B cell (primary cell): Measurements from ENCODE around the gene RGS1. TPM values are rescaled to one million over a fixed set of nuclear protein-coding genes. Genes with fewer than 3 reads are reported as not detected.

Experiments
- ATAC-seq: fragments of 200-7000 bp; cut with Tn5 transposase; one replicate; pipeline ENCODE4 v1.10.0; 2021; ENCODE audit warnings: low read depth, mild to moderate bottlenecking, moderate number of reproducible peaks, moderate library complexity
- CTCF ChIA-PET: fragments of 350-600 bp; sonication (Branson Sonifier 250); formaldehyde crosslinking; loops from one replicate; lab custom pipeline; 2021; ENCODE audit warnings: antibody characterized with exemption, inconsistent platforms; lab: Charles Lee
- POLR2A ChIA-PET: fragments of 350-600 bp; sonication (Branson Sonifier 250); formaldehyde crosslinking; loops from one replicate; lab custom pipeline; 2021; ENCODE audit warnings: antibody characterized with exemption; lab: Charles Lee
- DNase-seq: peaks from one replicate; pipeline ENCODE4 v3.0.0; 2013
- H2AFZ ChIP-seq: 2 replicates; pipeline ENCODE4 v1.6.1; 2012; ENCODE audit warnings: mild to moderate bottlenecking, low read depth, low read length; ENCODE audit not compliant: insufficient read depth, poor library complexity, severe bottlenecking
- H3K27ac ChIP-seq, 2 donors: 1 replicate in 1 of 2; 2 replicates in 1 of 2; pipeline ENCODE4 v1.5.1; 2012 to 2013; ENCODE audit warnings: low read length in 2 of 2, mild to moderate bottlenecking in 2 of 2, moderate library complexity in 1 of 2
- H3K27me3 ChIP-seq, 4 experiments: fragments of 200-600 bp in 1 of 4; sonication (generic) in 1 of 4; replicated peaks in 1 of 4; 1 replicate in 2 of 4; 2 replicates in 2 of 4; pipeline versions ENCODE4 v1.6.1 to v1.7.0; 2013 to 2016; ENCODE audit warnings: low read length in 3 of 4, mild to moderate bottlenecking in 2 of 4, mixed read lengths in 1 of 4, moderate library complexity in 1 of 4; ENCODE audit not compliant: insufficient read depth in 4 of 4, control insufficient read depth in 3 of 4; ENCODE audit errors: control extremely low read depth in 1 of 4
- H3K36me3 ChIP-seq, 2 experiments: replicated peaks in 1 of 2; 1 replicate in 1 of 2; 2 replicates in 1 of 2; pipeline versions ENCODE4 v1.6.1 to v1.7.1; 2013; ENCODE audit warnings: low read length in 1 of 2; ENCODE audit not compliant: insufficient read depth in 2 of 2, control insufficient read depth in 1 of 2; ENCODE audit errors: control extremely low read depth in 1 of 2, extremely low read depth in 1 of 2
- H3K4me1 ChIP-seq, 2 donors: fragments of 200-600 bp in 1 of 2; sonication (generic) in 1 of 2; 1 replicate in 1 of 2; 2 replicates in 1 of 2; pipeline versions ENCODE4 v1.5.1 to v1.6.1; 2013 to 2017; ENCODE audit warnings: low read length in 2 of 2; ENCODE audit not compliant: control insufficient read depth in 2 of 2, insufficient read depth in 2 of 2
- H3K4me2 ChIP-seq: replicated peaks from 2 replicates; pipeline ENCODE3; 2012; ENCODE audit warnings: mild to moderate bottlenecking, low read depth, low read length; ENCODE audit not compliant: poor library complexity, severe bottlenecking
- H3K4me3 ChIP-seq, 5 experiments: fragments of 200-600 bp in 1 of 5; sonication (generic) in 1 of 5; 1 replicate in 3 of 5; 2 replicates in 2 of 5; pipeline versions ENCODE4 v1.5.1 to v1.7.0; 2011 to 2016; ENCODE audit warnings: low read length in 4 of 5, mild to moderate bottlenecking in 4 of 5, low read depth in 2 of 5, control low read depth in 1 of 5, moderate library complexity in 1 of 5; ENCODE audit not compliant: insufficient read depth in 1 of 5; ENCODE audit errors: control extremely low read depth in 1 of 5, extremely low read depth in 1 of 5
- H3K79me2 ChIP-seq: fragments of 200-600 bp; sonication (generic); one replicate; pipeline ENCODE4 v1.6.0; 2016; ENCODE audit warnings: low read length; ENCODE audit not compliant: control insufficient read depth, insufficient read depth
- H3K9ac ChIP-seq: fragments of 200-600 bp; sonication (generic); 2 replicates; pipeline ENCODE4 v1.6.1; 2017; ENCODE audit warnings: mild to moderate bottlenecking, low read length, moderate library complexity
- H3K9me3 ChIP-seq, 3 donors: one replicate each; pipeline versions ENCODE4 v1.6.1 to v1.7.1; 2013; ENCODE audit warnings: low read length in 2 of 3; ENCODE audit not compliant: control insufficient read depth in 2 of 3, insufficient read depth in 1 of 3; ENCODE audit errors: control extremely low read depth in 1 of 3
- H4K20me1 ChIP-seq: 2 replicates; pipeline ENCODE4 v1.6.0; 2012; ENCODE audit warnings: mild to moderate bottlenecking, low read length; ENCODE audit not compliant: insufficient read depth, control insufficient read depth, poor library complexity, severe bottlenecking
- H3K27ac Mint-ChIP-seq: one replicate; pipeline ENCODE4 v1.8.0; 2021; ENCODE audit warnings: mixed read lengths
- H3K27me3 Mint-ChIP-seq: one replicate; pipeline ENCODE4 v1.8.0; 2021; ENCODE audit warnings: mixed read lengths
- H3K4me1 Mint-ChIP-seq: one replicate; pipeline ENCODE4 v1.8.0; 2021; ENCODE audit warnings: mixed read lengths
- H3K4me3 Mint-ChIP-seq: one replicate; pipeline ENCODE4 v1.8.0; 2021; ENCODE audit warnings: mixed read lengths
- H3K9me3 Mint-ChIP-seq: one replicate; pipeline ENCODE4 v1.8.0; 2022; ENCODE audit warnings: mixed read lengths; ENCODE audit not compliant: insufficient read depth
- CTCF ChIP-seq: fragments of 200-600 bp; IDR thresholded peaks from one replicate; pipeline ENCODE4 v1.8.0; 2022; ENCODE audit warnings: antibody characterized with exemption, mild to moderate bottlenecking
- EZH2 ChIP-seq: IDR thresholded peaks from 2 replicates; pipeline ENCODE4 v1.6.1; 2012; ENCODE audit warnings: borderline replicate concordance, low read depth, mild to moderate bottlenecking, moderate library complexity, low read length; ENCODE audit not compliant: insufficient read depth, poor library complexity, severe bottlenecking
- WGBS: methylation state at CpG from one replicate; pipeline ENCODE4 v1.1.5; 2013; ENCODE audit warnings: missing lambda C conversion rate; ENCODE audit not compliant: insufficient coverage; 5-methylcytosine and 5-hydroxymethylcytosine counted together
- intact Hi-C: fragments of 100-400 bp; cut with micrococcal nuclease; formaldehyde crosslinking; loops from one replicate; pipeline ENCODE4 v1.10.0; 2022
- polyA plus RNA-seq: library from polyadenylated mRNA; depleted of rRNA; stranded (reverse); fragments of >200 nt; gene quantifications from 2 replicates; pipeline ENCODE4 v1.2.3, GENCODE V29; 2012
- total RNA-seq, 2 donors: library from RNA; stranded (reverse); fragments of 120-200 nt in 1 of 2; gene quantifications; 1 replicate in 1 of 2; 2 replicates in 1 of 2; pipeline versions ENCODE4 v1.2.3 to v1.2.4, GENCODE V29; 2013 to 2022

The RGS1 gene
- total and polyA plus RNA-seq, 2 donors (not counting 1 experiment from before 2014, with no cell fraction given) = 154 to 180 TPM

- intact Hi-C loops = no loop called here
- peaks cover 22% of the 10 kb centered on the region for H3K27me3 Mint-ChIP-seq
- H3K27ac Mint-ChIP-seq = no peak overlapping the region
- POLR2A ChIA-PET = no interaction called here
- no peaks in the 10 kb centered on the region for H4K20me1 ChIP-seq
- TF ChIP-seq CTCF (no peak), EZH2 (no peak)
- H3K27ac ChIP-seq = no peak overlapping the region
- H3K4me2 ChIP-seq = no peak overlapping the region
- no peaks in the 10 kb centered on the region for H3K9me3 ChIP-seq
- no peaks in the 10 kb centered on the region for H3K4me1 Mint-ChIP-seq
- no peaks in the 10 kb centered on the region for H3K36me3 ChIP-seq
- DNase-seq = no peak
- no peaks in the 10 kb centered on the region for H3K4me1 ChIP-seq
- peaks cover 0 to 8% (median 5%) of the 10 kb centered on the region in 4 experiments for H3K27me3 ChIP-seq
- no CpG with 5 or more reads among the region's 3 CpGs for WGBS
- no peak overlapping the region for H3K4me3 ChIP-seq
- CTCF ChIA-PET = interaction anchor here (1.0 kb wide), 1 partner anchor 115 kb away, joined by 3 read pairs; no protein-coding TSS in a partner anchor
- no peaks in the 10 kb centered on the region for H3K79me2 ChIP-seq
- H3K9me3 Mint-ChIP-seq = no peaks in the 10 kb centered on the region
- no peak overlapping the region for H2AFZ ChIP-seq
- no peak for ATAC-seq
- no peak overlapping the region for H3K9ac ChIP-seq
- H3K4me3 Mint-ChIP-seq = no peak overlapping the region
These were observed 14.2 kb downstream of the RGS1 start for GRCh38 chr1:192589813-192590212.

- no peak overlapping the region for H3K4me3 ChIP-seq
- Mint-ChIP-seq H3K27ac (no peak overlapping the region), H3K4me1 (no peaks in the 10 kb centered on the region), H3K9me3 (no peaks in the 10 kb centered on the region), H3K4me3 (no peak overlapping the region), H3K27me3 (peaks cover 33% of the 10 kb centered on the region)
- H3K9me3 ChIP-seq = no peaks in the 10 kb centered on the region
- CTCF ChIA-PET = no interaction called here
- no peak overlapping the region for H3K27ac ChIP-seq
- no peak overlapping the region for H3K4me2 ChIP-seq
- intact Hi-C loops = no loop called here
- DNase-seq (no peak), ATAC-seq (no peak)
- WGBS = 90% methylated on average over 2 of the region's 4 CpGs
- H3K27me3 ChIP-seq = peaks cover 0 to 9% (median 5%) of the 10 kb centered on the region in 4 experiments
- H3K4me1 ChIP-seq = no peaks in the 10 kb centered on the region
- H3K9ac ChIP-seq = no peak overlapping the region
- POLR2A ChIA-PET = no interaction called here
- H4K20me1 ChIP-seq = no peaks in the 10 kb centered on the region
- H3K79me2 ChIP-seq = no peaks in the 10 kb centered on the region
- H3K36me3 ChIP-seq = no peaks in the 10 kb centered on the region
- no peak overlapping the region for H2AFZ ChIP-seq
- no peak for TF ChIP-seq EZH2
- TF ChIP-seq CTCF = no peak
These were observed 16.9 kb downstream of the RGS1 start for GRCh38 chr1:192592517-192592916.
